OCI-LY3 (cell line): ENCODE data around the gene ZNF555.
A peak's percentile ranks its signal among the peaks of the same experiment; 100 is the strongest.

Source experiments
- H2AFZ ChIP-seq: fragments of 200-600, 300-600 bp; shearing (Covaris generic); 2 replicates; pipeline ENCODE4 v1.6.0; 2014; ENCODE audit warnings: antibody characterized with exemption, low read depth, low read length
- H3K27ac ChIP-seq: fragments of 200-600, 300-600 bp; sonication (generic); 2 replicates; pipeline ENCODE4 v1.5.1; 2014; ENCODE audit warnings: mild to moderate bottlenecking, low read length, moderate library complexity, mixed read lengths
- H3K27me3 ChIP-seq: fragments of 200-600, 300-600 bp; sonication (generic); 2 replicates; pipeline ENCODE4 v1.6.1; 2014; ENCODE audit warnings: low read depth, low read length, mixed read lengths
- H3K36me3 ChIP-seq: fragments of 200-600, 300-600 bp; sonication (generic); replicated peaks from 2 replicates; pipeline ENCODE3; 2014; ENCODE audit warnings: low read depth, low read length, mixed read lengths
- H3K4me1 ChIP-seq: fragments of 300-600, 200-600 bp; sonication (generic); 2 replicates; pipeline ENCODE4 v1.6.1; 2014; ENCODE audit warnings: low read length, mixed read lengths
- H3K4me2 ChIP-seq: fragments of 200-600, 300-600 bp; sonication (generic); 2 replicates; pipeline ENCODE4 v1.6.1; 2014; ENCODE audit warnings: low read length, mixed read lengths
- H3K4me3 ChIP-seq: fragments of 300-600, 200-600 bp; sonication (generic); 2 replicates; pipeline ENCODE4 v1.5.1; 2014; ENCODE audit warnings: antibody characterized with exemption, mild to moderate bottlenecking, low read length, moderate library complexity
- H3K79me2 ChIP-seq: fragments of 300-600, 200-600 bp; shearing (Covaris generic); 2 replicates; pipeline ENCODE4 v1.6.1; 2014; ENCODE audit warnings: mild to moderate bottlenecking, low read length, mixed read lengths
- H3K9ac ChIP-seq: fragments of 300-600, 200-600 bp; shearing (Covaris generic); 2 replicates; pipeline ENCODE4 v1.6.0; 2014; ENCODE audit warnings: mild to moderate bottlenecking, low read length, moderate library complexity
- H3K9me3 ChIP-seq: fragments of 200-600, 300-600 bp; shearing (Covaris generic); 2 replicates; pipeline ENCODE4 v1.6.1; 2014; ENCODE audit warnings: low read length, mixed read lengths; ENCODE audit not compliant: insufficient read depth
- H4K20me1 ChIP-seq: fragments of 200-600, 300-600 bp; sonication (generic); 2 replicates; pipeline ENCODE4 v1.6.1; 2016; ENCODE audit warnings: low read length, mixed read lengths; ENCODE audit not compliant: insufficient read depth
- EZH2phosphoT487 ChIP-seq: fragments of 200-600 bp; shearing (Covaris generic); IDR thresholded peaks from 2 replicates; pipeline ENCODE4 v1.6.1; 2018; ENCODE audit warnings: antibody characterized with exemption, mixed run types, low read depth
- TF ChIP-seq, protein P1 (sequence below): fragments of 200-600, 300-600 bp; sonication (generic); IDR thresholded peaks from 2 replicates; pipeline ENCODE4 v1.5.1; 2014; ENCODE audit warnings: antibody characterized with exemption, low read length, low read depth

ZNF555 gene

DNA sequence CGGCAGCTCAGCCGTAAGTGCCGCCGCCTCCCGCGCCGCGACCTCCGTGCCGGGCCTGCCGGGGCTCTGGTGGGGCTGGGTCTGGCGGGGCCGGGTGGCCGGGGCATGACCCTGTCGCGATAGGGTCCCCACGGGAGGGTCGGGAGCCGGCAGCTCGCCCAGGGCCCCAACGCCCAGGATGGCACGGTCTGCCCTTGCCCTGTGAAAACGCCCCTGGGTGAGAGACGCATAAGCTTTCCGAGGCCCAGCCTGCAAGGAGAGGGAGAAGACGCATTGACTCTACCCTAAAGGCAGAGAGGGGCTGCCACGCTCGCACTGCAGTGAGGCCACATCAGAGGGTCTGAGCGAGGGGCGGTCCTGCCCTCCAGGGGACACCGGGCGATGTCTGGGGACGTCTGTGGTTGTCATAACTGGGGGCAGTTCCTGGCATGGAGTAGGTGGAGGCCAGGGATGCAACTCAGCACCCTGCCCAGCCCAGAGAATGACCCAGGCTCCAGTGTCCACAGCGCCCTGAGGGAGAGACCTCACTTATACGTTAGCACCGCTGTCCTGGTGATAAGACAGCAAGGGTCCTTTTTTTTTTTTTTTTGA, 21.1 kb upstream of the ZNF555 start:
- H3K27ac ChIP-seq, result no peak overlapping the region
- H3K9ac ChIP-seq, result peak overlapping the region; percentile 70

DNA sequence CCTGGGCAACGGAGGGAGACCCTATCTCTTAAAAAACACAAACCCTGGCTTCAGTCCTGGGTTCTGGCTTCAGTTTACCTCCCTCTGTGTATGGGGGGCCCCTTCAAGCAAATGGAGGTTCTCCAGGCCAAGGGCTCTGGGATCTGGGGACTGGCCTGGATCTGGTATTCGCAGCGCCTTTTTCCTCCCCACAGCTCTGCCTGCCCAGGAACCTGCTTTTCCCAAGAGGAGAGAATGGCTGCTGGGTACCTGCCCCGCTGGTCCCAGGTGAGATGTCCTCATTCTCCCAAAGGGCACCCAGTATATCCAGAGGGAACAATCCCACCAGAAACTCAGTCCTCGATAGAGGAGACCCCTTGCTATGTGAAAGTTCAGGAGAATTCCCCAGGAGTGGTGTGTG, 18.4 kb upstream of the ZNF555 start:
- Histone ChIP-seq H3K4me3 (no peak overlapping the region), H3K27ac (no peak overlapping the region)
- TF ChIP-seq, protein P1, sequence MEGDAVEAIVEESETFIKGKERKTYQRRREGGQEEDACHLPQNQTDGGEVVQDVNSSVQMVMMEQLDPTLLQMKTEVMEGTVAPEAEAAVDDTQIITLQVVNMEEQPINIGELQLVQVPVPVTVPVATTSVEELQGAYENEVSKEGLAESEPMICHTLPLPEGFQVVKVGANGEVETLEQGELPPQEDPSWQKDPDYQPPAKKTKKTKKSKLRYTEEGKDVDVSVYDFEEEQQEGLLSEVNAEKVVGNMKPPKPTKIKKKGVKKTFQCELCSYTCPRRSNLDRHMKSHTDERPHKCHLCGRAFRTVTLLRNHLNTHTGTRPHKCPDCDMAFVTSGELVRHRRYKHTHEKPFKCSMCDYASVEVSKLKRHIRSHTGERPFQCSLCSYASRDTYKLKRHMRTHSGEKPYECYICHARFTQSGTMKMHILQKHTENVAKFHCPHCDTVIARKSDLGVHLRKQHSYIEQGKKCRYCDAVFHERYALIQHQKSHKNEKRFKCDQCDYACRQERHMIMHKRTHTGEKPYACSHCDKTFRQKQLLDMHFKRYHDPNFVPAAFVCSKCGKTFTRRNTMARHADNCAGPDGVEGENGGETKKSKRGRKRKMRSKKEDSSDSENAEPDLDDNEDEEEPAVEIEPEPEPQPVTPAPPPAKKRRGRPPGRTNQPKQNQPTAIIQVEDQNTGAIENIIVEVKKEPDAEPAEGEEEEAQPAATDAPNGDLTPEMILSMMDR, result no peak
- TF ChIP-seq EZH2phosphoT487, result no peak

More for the DNA sequence above, 21.1 kb upstream of the ZNF555 start:
- Histone ChIP-seq H2AFZ (peak overlapping the region; percentile 40), H3K27me3 (no peaks in the 10 kb centered on the region), H3K9me3 (no peaks in the 10 kb centered on the region), H3K4me1 (peaks cover 3% of the 10 kb centered on the region; the same call in 1 of the 2 replicates), H3K36me3 (peaks cover 19% of the 10 kb centered on the region), H3K4me3 (peak overlapping the region; percentile 88), H4K20me1 (no peaks in the 10 kb centered on the region), H3K79me2 (peaks cover 4% of the 10 kb centered on the region), H3K4me2 (peak overlapping the region; percentile 99)
- TF ChIP-seq, protein P1, result no peak
- no peak for TF ChIP-seq EZH2phosphoT487

DNA sequence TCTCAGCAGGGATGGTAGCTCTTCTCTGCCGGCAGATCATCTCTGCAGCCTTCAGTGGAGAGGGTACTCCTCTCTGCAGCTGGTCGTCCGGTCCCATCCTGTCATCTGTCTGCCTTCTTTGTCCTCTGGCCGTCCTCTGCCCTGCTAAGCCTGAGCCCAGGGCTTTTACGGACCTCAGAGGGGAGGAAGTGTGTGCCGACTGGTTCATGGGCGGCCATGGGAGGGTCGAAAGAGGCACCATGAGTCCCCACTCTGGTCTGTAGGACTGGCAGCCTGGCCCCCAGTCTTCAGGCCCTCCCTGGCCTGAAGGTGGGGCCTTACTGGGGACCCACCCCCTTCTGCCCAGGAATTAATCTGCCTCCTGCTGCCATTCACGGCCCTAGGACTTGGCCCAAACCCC, 17.6 kb upstream of the ZNF555 start:
- H2AFZ ChIP-seq, result no peak overlapping the region
- no peak overlapping the region for H3K27ac ChIP-seq
- H3K79me2 ChIP-seq, result peaks cover 4% of the 10 kb centered on the region
- TF ChIP-seq EZH2phosphoT487, result no peak
- TF ChIP-seq, protein P1, result no peak
- H3K9ac ChIP-seq, result no peak overlapping the region
- no peaks in the 10 kb centered on the region for H3K27me3 ChIP-seq
- no peak overlapping the region for H3K4me2 ChIP-seq
- peaks cover 3% of the 10 kb centered on the region; the same call in 1 of the 2 replicates for H3K4me1 ChIP-seq
- H3K4me3 ChIP-seq, result no peak overlapping the region
- peaks cover 19% of the 10 kb centered on the region for H3K36me3 ChIP-seq
- H4K20me1 ChIP-seq, result no peaks in the 10 kb centered on the region
- peaks cover 12% of the 10 kb centered on the region; the same call in 1 of the 2 replicates for H3K9me3 ChIP-seq

More for the DNA sequence above, 18.4 kb upstream of the ZNF555 start:
- Histone ChIP-seq H4K20me1 (no peaks in the 10 kb centered on the region), H3K4me1 (peaks cover 3% of the 10 kb centered on the region; the same call in 1 of the 2 replicates), H3K9ac (no peak overlapping the region), H3K4me2 (no peak overlapping the region), H3K36me3 (peaks cover 14% of the 10 kb centered on the region), H2AFZ (no peak overlapping the region), H3K79me2 (peaks cover 4% of the 10 kb centered on the region), H3K9me3 (peaks cover 9% of the 10 kb centered on the region; the same call in 1 of the 2 replicates), H3K27me3 (no peaks in the 10 kb centered on the region)

DNA sequence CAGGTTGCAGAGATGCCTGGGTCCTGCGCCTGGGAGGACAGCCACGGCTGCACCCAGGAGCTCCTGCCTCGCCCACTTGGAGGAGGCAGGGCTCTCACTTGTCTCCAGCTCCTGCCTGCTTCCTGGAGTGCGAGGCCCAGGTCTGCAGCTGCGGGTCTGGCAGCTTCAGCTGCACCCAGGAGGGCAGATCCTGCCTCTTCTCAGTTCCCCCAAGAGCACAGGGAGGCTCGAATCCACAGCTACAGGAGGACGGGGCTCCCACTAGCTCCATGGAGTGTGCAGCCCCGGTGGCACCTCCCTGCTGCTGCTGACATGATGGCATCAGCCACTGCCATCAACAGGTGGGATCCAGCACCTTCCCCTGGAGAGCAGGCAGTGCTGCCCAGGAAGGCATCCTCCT, 17.1 kb upstream of the ZNF555 start:
- Histone ChIP-seq H3K9ac (no peak overlapping the region), H3K27ac (no peak overlapping the region), H3K9me3 (peaks cover 12% of the 10 kb centered on the region; the same call in 1 of the 2 replicates), H3K36me3 (peaks cover 19% of the 10 kb centered on the region), H4K20me1 (no peaks in the 10 kb centered on the region), H2AFZ (no peak overlapping the region), H3K4me1 (peaks cover 3% of the 10 kb centered on the region; the same call in 1 of the 2 replicates), H3K79me2 (peaks cover 4% of the 10 kb centered on the region), H3K4me3 (no peak overlapping the region), H3K27me3 (no peaks in the 10 kb centered on the region), H3K4me2 (no peak overlapping the region)
- TF ChIP-seq EZH2phosphoT487, result no peak
- TF ChIP-seq, protein P1, result no peak
